Measurements from ENCODE around the gene TRAM2.
A peak's percentile ranks its signal among the peaks of the same experiment; 100 is the strongest.

The TRAM2 gene

GRCh38 chr6:52577022-52577777 is at the start of gene TRAM2:
TRAM2 (minus strand) TSS chr6:52577060; CDS start chr6:52576915, 145 bp downstream.
- peak; percentile 91 for DNase-seq

GRCh38 chr6:52622810-52623209 is 46.0 kb upstream of the TRAM2 start:
- no peak for DNase-seq

GRCh38 chr6:52621631-52622030 is 44.8 kb upstream of the TRAM2 start:
- no peak for DNase-seq

- DNase-seq, result no peak
These were observed 44.0 kb upstream of the TRAM2 start for GRCh38 chr6:52620906-52621190.

GRCh38 chr6:52620055-52620905 is 43.4 kb upstream of the TRAM2 start:
- no peak for DNase-seq

GRCh38 chr6:52617087-52617486 is 40.2 kb upstream of the TRAM2 start:
- no peak for DNase-seq

- no peak for DNase-seq
These were observed 39.3 kb upstream of the TRAM2 start for GRCh38 chr6:52616059-52616690.

GRCh38 chr6:52612336-52613054 is 35.6 kb upstream of the TRAM2 start:
- no peak for DNase-seq

GRCh38 chr6:52611833-52612232 is 35.0 kb upstream of the TRAM2 start:
- DNase-seq, result no peak

- no peak for DNase-seq
These were observed 34.0 kb upstream of the TRAM2 start for GRCh38 chr6:52610745-52611355.

- no peak for DNase-seq
These were observed 33.2 kb upstream of the TRAM2 start for GRCh38 chr6:52610011-52610410.

- DNase-seq, result no peak
These were observed 28.8 kb upstream of the TRAM2 start for GRCh38 chr6:52605610-52606185.

GRCh38 chr6:52603000-52603795 is 26.3 kb upstream of the TRAM2 start:
- DNase-seq, result no peak

- no peak for DNase-seq
These were observed 21.9 kb upstream of the TRAM2 start for GRCh38 chr6:52598824-52599190.

- DNase-seq, result peak; percentile 84
These were observed 21.4 kb upstream of the TRAM2 start for GRCh38 chr6:52598123-52598823.

GRCh38 chr6:52597738-52598122 is 20.9 kb upstream of the TRAM2 start:
- no peak for DNase-seq

- no peak for DNase-seq
These were observed 19.6 kb upstream of the TRAM2 start for GRCh38 chr6:52596371-52597028.

- DNase-seq, result no peak
These were observed 18.9 kb upstream of the TRAM2 start for GRCh38 chr6:52595796-52596130.

- DNase-seq, result peak; percentile 60
These were observed 18.3 kb upstream of the TRAM2 start for GRCh38 chr6:52595000-52595795.

- no peak for DNase-seq
These were observed 17.4 kb upstream of the TRAM2 start for GRCh38 chr6:52594221-52594620.

Measured in left hindlimb (tissue), 1 donor.